ENCODE measurements around the gene RUFY1.
"Not testable (repeated sequence)": the region's sequence is repeated elsewhere in the genome, so short reads cannot be mapped to it uniquely, and the experiment has no call there.

Gene RUFY1

DNA sequence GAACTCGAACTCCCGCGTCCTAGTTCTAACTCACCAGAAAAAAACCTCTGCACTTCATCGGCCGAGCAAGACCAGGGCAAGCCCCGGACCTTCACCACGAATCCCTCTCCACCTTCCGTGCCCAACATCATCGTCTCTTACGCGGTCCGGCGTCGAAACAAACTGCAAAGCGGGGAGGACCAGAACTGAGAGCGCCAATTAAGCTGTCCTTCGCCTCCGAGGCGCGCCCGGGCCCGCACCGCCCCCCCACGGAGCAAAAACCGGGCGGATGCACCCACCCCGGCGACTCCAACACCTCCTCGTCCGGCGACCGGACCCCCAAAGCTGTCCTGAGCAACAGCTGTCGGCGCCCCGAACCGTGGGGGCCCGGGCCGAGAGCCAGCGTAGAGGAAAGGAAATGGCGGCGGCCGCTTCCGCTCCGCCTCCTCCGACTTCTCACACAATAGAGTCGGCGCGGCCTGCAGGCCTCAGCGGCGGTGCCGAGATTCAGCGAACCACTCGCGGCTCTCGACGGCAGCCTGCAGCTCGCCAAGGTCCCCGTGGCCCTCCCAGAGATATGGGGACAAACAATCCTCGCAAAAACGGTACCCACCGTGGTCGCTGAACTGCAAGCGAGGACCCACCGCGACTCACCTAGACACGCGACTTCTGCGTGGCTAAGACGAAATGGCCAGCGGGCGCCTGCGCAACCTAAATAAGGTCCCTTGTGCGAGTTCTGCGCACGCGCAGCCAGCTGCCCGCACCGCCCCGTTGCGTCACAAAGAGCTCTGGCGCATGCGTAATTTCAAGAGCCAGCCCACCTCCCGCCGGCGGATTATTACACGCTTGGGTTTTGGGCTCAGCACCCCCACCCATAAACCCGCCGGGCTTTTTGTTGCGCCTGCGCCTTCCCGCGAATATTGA, 72.9 kb downstream of the RUFY1 start, which contains the start of gene HNRNPH1:
Gene HNRNPH1, minus strand, starts transcription at position 669 of the 903 bp plus-strand sequence. Its CDS starts 538 bp downstream, at position 131.
- DNase-seq, result peak; percentile 93

- DNase-seq, result no peak
These were observed 73.8 kb downstream of the RUFY1 start for GRCh38 chr5:179623906-179624741.

- no peak for DNase-seq
These were observed 74.5 kb downstream of the RUFY1 start for GRCh38 chr5:179624841-179625271.

- not testable (repeated sequence) for DNase-seq
These were observed 83.4 kb downstream of the RUFY1 start for GRCh38 chr5:179633501-179634369.

DNA sequence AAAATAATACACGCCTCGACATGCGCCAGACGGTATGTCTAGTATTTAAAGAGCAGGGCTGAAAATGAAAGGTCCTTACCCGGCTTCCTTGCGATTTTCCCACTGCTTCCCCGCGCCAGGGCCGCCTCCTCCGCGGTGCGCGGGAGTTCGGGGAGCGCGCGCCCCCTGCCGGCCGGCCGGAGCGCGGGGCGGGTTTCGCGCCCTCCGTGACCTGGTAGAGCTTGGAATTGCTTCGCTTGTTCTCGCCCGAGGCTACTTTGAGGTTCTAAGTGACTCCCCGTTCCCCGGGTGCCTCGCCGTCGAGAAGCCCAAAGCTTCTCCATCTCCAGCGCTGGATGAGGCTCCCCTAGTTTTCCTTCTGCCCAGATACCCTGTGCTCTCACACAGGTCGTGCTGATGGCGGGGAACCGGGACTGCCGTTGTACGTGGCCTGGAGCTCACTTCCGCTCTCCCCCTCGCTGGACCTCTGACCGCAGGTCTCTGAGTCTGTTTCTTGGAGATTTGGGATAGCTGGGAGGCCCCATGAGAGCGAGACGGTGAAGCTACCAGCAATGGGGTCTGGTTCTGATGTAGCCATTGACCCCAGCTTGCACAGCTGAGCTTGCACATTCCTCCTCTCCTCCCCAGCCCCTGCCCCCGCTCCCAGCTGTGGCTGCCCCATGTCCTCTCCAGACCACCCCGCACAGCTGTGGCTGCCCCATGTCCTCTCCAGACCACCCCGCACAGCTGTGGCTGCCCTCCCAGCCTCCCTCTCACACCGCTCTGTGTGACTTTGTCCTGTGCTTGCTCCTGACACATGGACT, 84.2 kb downstream of the RUFY1 start:
- DNase-seq, result not testable (repeated sequence)

DNA sequence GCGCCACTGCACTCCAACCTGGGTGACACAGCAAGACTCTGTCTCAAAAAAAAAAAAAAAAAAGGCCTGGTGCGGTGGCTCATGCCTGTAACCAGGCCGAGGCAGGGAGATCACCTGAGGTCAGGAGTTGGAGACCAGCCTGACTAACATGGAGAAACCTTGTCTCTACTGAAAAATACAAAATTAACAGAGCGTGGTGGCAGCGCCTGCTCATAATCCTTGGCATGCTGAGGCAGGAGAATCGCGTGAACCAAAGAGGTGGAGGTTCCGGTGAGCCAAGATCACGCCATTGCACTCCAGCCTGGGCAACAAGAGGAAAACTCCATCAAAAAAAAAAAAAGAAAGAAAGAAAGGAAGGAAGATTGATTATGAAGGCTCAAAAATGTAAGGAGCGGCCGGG, 88.9 kb downstream of the RUFY1 start:
- not testable (repeated sequence) for DNase-seq

- not testable (repeated sequence) for DNase-seq
These were observed 91.4 kb downstream of the RUFY1 start for GRCh38 chr5:179641745-179642144.

DNA sequence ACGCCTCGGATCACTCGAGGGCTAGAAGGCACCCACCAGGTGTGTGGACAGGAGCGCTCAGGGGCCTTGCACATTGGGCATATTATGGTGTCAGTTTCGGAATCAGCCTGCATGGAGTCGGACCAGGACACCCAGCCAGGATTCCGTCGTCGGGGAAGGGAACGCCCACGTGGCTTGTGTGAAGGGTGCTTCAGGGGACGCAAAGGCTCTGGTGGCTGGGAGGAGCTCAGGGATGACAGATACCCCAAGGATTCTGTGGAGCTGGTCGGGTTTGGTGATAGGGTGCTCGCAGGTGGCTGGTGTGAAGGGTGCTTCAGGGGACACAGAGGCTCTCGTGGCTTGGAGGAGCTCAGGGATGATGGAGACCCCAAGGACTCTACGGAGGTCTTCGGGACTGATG, 92.3 kb downstream of the RUFY1 start:
- DNase-seq, result not testable (repeated sequence)

DNA sequence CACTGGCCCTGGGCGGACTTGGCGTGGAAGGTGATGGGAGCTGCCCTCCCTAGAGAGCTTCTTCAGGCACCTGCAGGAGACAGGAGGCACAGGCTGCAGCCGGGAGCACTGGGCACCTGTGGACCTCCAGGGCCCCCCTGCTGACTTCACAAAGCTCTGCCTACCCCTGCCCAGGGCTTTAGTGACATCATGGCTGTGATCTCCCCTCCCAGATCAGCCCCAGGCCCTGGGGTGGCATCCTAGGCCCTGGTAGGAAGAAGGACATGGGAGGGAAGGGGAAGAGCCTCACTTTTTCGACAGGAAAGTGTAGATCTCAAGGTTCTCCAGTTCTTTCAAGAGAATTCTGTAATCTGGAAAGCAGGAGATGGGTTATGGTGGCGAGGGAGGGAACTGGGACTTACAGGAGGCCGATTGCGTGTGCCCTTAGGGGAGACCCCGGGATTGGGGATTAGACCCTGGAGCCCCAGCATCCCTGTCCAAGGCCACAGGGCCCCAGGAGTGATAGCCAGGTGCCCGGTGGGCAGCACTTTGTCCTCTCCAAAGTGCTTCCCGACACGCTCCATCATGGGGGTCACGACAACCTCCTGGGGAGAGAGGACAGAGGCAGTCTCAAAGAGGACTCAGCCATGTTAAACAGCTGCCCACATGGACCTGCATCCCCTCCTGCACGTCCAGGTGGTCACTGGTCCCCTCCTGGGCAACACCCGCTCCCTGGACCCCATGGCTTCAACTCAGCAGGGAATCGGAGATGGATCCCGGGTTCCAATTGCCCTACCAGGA, 93.0 kb downstream of the RUFY1 start:
- not testable (repeated sequence) for DNase-seq

- DNase-seq, result not testable (repeated sequence)
These were observed 94.4 kb downstream of the RUFY1 start for GRCh38 chr5:179644766-179645165.

GRCh38 chr5:179648410-179648809, 98.1 kb downstream of the RUFY1 start:
- DNase-seq, result no peak

DNA sequence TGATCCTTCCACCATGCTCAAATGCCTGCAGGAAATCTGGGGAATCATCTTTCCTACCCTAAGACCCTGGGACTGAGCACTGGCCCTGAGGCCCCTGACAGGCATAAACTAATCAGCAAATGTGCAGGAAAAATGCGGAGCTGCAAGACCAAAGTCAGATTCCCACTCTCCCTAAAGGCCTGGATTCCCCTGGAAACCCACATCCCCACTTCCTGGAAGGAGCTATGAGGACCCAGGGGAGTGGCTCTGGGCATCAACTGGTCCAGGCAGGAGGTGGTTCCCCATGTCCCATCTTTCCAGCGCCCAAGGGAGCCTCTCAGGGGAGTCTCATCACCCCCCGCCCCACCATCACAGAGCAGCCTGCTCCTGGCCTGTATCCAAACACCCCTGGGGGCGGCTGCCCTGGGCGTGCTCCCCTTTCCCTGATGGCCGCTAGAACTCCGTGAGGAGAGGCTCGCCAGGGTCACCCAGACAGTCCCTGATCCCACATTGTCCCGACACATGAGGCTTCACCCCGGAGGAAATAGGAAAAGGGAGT, 98.9 kb downstream of the RUFY1 start:
- not testable (repeated sequence) for DNase-seq

GRCh38 chr5:179650245-179650644, 99.9 kb downstream of the RUFY1 start:
- DNase-seq, result not testable (repeated sequence)

- not testable (repeated sequence) for DNase-seq
These were observed 102.8 kb downstream of the RUFY1 start for GRCh38 chr5:179653135-179653534.

- DNase-seq, result not testable (repeated sequence)
These were observed 107.2 kb downstream of the RUFY1 start for GRCh38 chr5:179657302-179658178.

DNA sequence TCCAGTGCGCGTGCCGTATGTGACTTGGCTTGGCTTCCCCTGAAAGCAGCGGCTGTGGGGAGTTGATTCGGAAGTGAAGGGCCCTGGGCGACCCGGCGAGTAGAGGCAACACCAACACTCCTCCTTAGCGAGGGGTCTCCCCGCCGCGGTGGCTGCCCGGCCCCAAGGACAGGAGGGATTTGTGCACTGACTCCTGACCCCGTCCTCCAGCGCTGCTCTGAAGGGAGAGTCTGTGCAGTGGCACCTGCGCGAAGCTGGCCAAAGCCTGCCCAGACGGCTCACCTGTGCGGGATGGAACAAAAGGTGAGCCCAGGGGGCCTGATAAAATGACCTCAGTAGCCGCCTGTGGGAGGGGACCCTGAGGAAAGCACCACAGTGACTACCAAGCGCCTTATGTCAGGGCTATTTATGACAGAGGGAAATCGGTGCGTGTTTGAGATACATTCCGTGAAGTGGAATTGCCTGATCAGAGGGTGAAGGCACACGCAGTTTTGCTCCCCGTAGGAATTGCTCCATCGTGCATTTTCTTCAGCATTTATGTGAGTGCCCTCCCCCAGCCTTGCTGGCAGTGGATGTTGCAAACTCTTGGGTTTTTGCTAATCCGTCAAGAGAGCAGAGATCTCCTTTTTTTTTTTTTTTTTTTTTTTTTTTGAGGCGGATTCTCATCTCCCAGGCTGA, 108.0 kb downstream of the RUFY1 start:
- not testable (repeated sequence) for DNase-seq

All from NCI-H526 treated with DMSO at 0.1 percent for 48 hours (cell line).